ENCODE results near the gene C2orf80.

DNA sequence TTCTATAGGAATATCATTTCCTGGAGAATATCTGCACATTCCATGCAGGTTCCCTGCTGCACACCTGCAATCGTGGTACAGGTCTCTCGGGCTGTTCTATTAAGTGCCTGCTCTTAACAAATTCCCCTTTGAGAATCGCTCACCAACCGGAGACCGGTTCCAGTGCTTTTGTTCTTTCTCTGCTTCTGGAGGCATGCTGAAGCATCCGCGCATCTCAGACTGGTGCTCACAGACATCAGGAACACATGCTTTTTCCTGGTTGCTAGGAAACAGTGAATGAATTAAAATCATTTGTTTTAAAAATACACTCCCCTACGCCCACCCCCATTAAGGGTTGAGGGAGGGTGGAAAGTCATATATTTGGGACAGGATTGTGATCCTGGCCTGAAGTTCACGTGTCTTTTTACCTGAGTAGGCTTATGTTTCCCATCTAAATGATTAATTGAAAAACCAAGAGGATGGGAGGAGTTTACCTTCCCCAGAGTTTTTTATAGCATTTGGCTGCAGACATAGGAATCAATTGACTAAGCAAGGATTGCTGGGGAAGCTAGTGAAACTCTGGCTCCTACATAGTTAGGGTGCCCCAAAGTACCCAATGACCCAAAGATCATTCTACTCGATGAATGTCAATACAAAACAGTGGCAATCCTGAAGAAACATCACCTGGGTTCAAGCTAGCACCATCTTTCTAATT is at the start of gene C2orf80:
- TF ChIP-seq EZH2 (IDR thresholded peaks at IDR 0.05; ENCODE audit: insufficient read depth, poor library complexity, severe bottlenecking) (no peak), EZH2phosphoT487 (IDR thresholded peaks at IDR 0.05; ENCODE audit: insufficient read depth, low read depth) (no peak)
